ELR (cell line): ENCODE data around the gene CST2.
A peak's percentile ranks its signal among the peaks of the same experiment; 100 is the strongest.
"Not testable (repeated sequence)": the region's sequence is repeated elsewhere in the genome, so short reads cannot be mapped to it uniquely, and the experiment has no call there.

Source experiments
- DNase-seq: peaks from one replicate; pipeline ENCODE4 v3.0.0-alpha.2; 2015; ENCODE audit warnings: low read depth

The CST2 gene, protein sequence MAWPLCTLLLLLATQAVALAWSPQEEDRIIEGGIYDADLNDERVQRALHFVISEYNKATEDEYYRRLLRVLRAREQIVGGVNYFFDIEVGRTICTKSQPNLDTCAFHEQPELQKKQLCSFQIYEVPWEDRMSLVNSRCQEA

DNA sequence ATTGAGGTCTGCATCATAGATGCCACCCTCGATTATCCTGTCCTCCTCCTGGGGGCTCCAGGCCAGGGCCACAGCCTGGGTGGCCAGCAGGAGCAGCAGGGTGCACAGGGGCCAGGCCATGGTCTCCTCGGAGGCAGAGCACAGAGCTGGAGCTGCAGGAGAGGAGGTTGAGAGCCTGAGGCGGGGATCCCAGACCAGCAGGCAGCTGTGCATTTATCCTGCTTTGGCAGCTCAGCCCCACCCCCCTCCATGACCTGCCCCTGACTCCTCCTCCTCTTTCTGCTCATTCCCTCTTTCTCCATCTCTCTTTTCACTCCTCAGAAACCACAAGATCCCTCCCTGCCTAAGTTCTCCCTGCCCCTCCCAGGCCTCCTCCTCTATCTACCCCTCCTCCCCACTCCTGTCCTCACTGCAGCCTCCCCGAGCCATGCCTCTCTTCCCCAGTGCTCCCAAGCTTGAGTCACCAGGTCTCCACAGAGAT, at the start of gene CST2:
TSS of gene CST2 (minus strand) at position 189 of the 481 bp plus-strand sequence. CDS start at position 120, 69 bp downstream.
- peak; percentile 3 for DNase-seq

DNA sequence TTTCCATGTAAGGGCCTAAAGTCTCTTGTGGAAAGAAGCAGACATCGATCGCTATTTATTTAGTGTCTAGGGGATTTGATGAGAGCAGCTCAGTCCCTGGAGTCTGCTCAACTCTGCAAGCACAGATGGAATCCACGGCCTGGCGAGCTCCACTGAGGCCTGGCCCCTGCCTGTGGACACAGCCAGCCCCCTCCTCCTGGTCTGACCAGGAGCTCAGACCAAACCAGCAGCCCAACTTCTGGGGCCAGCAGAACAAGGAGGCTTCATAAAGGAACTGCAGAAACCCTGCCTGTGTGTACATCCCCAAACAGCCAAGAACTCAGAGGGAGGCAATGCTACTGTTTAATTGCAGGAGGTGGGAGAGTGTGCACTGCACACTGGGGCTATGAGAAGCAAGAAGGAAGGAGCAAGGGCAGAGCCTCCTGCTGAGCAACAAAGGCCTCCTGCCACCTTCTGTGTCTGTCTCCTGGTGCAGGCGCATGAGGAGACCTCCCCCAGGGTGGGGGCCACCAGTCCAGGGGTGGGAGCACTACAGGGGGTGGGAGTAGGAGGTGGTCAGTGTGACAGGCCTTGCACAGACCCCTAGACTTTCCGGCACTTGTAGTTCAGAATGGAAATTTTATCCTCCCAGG, 49.2 kb upstream of the CST2 start:
- DNase-seq, result no peak

DNA sequence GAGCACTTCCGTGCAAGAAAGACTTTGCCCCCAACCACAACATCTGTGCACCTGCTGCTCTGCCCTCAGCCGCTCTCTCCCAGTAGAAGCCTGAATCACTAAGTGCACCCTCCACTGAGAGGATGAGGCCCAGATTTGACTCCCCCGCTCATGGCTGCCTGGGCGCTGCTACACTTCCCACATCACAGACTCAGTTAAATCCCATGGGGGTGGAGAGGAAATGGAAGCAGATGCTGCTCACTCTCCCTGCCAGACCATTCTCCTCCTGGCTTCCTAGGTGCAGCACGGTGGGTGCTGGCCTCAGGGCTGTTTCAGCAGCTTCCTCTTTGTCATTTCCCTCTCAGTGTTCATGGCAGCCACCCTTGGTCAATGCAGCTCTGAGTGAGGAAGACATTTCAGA, 48.2 kb upstream of the CST2 start:
- no peak for DNase-seq

DNA sequence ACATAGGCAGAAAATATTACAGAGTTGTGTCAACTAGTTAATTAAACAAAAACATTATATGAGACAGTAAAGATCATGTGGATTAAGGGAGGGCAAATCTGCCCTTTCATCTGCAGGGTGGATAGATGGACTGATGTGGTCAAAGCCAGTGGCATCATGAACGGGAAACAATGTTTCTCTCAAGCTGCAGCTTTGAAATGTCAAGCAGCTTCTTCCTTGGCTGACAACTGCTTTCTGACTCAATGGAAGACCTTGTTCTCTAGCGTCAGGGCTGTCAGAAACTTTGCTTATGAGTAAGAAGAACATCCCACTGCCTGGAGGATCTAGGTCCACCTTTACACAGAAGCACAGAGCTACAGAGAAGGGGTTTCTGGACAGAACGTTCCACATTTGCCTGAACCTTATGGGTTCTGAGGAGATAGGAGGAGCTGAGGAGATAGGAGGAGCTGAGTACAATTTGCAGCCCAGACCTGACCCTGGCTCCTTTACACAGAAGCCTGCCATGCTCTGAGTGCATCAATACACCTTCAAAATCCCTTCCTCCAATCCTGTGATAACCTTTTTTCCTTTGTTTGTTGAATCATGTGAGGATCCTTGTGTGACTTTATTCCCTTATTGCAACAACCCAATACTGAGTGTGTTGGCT, 47.0 kb upstream of the CST2 start:
- no peak for DNase-seq

DNA sequence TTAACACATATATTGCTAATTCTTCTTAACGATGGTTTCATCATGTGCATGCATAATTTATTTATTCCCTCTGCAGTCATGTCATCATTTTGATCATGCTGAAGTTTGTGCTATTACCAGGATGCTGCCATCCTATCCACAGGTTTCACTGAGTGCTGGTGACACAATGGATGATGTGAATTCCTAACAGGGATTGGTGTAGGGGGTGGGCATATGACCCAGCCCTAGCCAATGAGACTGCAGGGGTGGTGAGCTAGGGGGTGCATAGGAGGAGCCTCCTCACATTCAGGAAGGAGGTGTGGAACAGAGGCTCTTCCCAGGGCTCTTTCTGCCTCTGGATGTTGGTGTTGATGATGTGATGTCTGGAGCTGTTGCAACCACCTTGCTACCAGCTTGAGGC, 45.5 kb upstream of the CST2 start:
- no peak for DNase-seq

DNA sequence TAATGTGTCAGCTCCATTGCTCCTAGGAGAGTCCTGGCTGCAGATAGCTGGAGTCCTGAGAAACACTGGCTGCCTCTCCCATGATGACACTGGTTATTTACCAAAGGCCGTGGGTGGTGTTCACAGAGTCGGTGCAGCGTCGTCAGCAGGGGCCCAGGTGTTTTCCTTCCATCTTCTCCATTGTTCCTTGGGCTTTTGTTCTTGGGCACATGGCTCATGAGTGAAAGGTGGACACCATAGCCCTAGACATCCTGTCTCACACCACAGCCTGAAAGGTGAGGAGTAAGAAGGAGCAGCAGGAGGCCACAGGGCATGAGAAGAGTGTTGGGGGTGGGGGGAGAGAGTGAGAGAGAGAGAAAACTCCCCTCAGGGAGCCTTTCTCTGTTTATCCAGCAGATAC, 43.9 kb upstream of the CST2 start:
- no peak for DNase-seq

DNA sequence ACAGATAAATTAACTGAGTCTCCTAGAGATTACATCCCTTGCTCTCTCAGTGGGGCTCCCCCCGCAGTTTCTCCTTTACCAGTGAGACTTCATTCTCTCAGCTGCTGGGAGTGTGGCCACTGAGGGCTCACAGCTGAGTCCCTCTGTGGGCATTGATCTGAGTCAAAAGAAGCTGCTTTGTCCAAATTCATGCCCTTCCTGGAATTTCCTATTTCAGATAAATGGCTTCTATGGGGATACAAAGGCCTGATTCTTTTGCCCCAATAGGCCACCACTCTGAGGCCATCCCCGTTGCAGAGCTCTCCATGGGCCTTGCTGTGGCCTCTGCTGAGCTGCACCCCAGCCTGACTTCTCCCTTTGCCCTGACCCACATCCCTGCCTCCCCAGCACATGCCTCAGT, 43.0 kb upstream of the CST2 start:
- no peak for DNase-seq

DNA sequence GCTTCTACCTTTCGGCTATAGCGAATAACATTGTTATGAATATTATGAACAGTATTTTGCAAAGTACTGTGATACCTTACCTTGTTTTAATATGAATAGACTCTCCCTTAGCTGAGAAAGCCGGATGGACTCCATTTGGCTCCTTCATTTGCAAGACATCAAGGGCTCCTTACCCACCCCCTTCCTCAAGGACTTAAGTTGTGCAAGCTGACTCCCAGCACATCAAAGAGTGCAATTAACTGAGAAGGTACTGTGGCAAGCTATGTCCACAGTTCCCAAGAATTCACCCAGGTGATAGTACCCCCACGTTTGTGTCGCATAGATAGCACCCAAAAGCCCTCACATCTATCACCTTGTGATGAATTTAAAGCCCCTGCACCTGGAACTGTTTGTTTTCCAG, 41.8 kb upstream of the CST2 start:
- DNase-seq, result no peak

DNA sequence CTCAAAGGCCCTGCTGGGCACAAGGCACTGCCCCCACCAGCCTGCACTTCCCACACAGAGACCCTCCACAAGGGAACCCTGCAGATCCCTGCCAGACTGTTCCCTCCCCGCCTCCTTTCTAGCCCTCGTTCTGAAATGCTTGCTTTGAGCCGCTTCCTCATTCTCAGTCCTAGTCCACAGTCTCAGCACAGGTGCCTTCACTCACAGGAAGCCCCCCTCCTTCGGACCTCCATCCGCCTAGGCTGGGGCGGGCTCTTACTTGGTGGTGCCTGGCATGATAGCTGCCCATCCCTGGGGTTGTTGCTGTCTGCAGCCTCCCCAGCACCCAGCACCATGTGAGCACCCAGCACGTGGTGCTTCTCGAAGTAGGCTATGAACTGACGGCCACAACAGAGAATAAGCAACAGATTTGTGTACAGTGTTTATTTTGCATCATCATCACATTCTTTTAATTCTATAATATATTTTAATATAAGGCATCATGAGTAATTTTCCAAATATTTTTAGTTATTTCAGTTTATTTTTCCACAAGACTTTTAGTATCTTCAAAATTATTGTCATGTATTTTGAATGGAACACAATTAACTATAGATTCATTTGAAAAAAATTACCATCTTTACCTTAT, 40.7 kb upstream of the CST2 start:
- no peak for DNase-seq

DNA sequence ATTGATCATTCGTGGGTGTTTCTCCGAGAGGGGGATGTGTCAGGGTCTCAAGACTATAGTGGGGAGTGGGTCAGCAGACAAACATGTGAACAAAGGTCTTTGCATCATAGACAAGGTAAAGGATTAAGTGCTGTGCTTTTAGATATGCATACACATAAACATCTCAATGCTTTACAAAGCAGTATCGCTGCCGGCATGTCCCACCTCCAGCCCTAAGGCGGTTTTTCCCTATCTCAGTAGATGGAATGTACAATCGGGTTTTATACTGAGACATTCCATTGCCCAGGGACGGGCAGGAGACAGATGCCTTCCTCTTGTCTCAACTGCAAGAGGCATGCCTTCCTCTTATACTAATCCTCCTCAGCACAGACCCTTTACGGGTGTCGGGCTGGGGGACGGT, 34.2 kb upstream of the CST2 start:
- DNase-seq, result not testable (repeated sequence)

DNA sequence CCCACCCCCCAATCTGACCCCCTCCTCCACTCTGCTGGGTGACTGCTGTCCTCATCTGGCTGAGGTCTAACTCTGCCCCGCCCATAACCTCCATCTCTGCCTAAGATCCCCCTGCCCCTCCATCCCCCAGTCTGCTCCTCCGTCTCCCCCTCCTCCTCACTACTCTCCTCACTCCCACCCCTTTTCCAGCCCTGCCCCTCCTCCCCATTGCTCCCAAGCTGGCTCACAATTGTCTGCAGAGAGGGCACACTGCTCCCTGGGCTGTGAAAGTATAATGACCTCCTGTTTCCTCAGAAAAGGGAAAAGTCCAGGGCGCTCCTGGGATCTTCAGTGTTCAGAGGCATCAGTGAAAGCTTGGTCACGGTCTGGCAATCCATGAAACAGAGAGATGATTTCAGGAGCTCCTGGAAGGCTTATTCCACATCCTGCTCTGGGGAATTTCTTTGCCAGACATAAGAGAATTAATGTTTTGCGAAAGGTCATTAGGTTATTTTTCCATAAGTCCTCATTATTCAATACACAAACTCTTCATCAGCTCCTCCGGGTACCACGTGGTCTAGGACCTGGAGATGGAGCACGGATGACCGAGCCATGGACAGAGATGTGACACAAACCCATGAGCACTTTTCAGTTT, 31.6 kb upstream of the CST2 start:
- no peak for DNase-seq

DNA sequence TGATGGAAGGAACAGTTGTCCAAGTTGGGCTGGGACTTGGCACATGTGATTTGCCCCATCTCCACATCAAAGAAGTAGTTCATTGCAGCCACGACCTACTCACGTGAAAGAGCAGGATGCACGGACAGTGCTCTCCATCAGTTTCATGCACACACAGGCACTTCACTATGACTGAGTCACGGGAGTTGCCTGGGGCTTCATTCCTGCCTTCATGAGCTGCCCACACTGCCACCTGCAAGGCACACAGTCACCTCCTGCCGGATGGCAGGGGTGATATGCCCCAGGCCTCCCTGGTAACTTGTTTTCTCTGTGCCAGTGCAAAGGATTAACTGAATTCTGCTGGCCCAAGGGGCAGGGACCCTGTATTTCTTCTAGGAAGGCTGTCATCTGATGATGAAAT, 30.2 kb upstream of the CST2 start:
- peak; percentile 11 for DNase-seq

DNA sequence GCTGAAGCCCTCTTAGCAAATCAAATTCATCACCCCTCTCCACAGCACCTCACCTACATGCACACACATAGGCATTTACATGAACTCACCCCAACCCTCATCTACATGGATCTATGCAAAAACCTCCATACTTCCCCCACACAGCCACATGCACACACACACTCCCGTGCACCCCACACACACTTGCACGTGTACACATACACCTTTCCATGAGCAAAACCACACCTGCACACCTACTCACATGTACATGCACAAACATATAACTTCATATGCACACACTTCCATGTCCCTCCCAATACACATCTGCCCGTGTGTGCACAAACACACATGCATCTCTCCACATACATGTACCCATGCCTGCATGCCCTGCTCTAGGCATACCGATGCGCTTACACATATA, 29.7 kb upstream of the CST2 start:
- DNase-seq, result no peak

DNA sequence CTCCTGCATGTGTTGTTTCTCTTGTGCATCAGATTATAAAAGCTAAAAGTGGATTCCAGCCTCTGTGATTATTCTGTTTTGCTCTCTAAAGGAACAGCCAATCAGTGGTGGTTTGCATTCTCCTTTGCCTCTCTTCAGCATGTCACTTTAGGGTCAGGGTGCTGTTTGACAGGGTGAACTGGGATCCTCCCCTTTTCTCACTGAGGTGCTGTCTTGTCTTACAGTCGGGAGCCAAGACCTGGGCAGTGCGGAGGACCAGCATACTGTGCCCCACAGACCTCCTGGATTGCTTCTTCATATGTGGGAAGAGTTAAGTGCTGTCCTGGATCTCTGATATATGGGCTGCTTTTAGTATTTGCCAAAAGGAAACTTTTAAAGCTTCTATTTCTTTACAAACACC, 15.2 kb upstream of the CST2 start:
- no peak for DNase-seq

DNA sequence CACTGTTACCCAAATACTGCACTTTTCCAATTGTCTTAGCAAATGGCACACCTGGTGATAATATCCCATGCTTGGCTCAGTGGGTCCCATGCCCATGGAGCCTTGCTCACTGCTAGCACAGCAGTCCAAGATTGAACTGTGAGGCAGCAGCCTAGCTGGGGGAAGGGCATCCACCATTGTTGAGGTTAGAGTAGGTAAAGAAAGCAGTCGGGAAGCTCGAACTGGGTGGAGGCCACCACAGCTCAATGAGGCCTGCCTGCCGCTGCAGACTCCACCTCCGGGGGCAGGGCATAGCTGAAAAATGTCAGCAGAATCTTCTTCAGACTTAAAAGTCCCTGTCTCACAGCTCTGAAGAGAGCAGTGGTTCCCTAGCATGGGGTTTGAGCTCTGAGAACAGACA, 9.2 kb upstream of the CST2 start:
- no peak for DNase-seq

DNA sequence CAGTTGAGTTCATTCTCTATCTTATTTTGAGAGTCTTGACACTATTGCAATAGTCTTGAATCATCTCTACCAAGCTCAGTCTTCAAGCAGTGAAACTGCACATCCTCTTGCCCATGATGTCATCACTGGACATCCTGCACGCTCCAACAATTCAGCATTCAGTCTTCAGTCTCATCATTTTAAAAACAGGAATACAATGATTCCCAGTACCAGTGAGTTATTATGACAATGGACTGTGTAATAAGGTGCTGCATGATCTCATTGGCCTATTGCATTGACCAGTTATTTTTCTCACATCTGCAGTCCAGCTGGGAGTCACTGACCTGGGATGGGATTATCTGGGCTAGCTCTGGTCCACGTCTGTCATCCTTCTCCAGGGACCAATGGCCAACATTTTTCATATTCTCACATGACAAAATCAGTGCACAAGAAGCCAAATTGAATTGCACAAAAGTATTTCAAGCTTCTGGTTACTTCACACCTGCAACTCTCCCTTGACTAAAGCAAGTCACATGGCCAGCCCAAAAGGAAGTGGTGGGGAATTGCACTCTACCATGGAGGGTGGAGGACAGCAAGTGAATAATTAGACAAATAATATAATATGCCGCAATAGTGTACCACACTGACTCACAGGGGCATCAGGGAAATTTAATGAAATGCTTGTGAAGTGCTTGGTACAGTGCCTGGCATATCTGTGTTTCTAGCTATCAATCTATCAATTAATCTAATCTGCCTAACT, 6.4 kb upstream of the CST2 start:
- no peak for DNase-seq

DNA sequence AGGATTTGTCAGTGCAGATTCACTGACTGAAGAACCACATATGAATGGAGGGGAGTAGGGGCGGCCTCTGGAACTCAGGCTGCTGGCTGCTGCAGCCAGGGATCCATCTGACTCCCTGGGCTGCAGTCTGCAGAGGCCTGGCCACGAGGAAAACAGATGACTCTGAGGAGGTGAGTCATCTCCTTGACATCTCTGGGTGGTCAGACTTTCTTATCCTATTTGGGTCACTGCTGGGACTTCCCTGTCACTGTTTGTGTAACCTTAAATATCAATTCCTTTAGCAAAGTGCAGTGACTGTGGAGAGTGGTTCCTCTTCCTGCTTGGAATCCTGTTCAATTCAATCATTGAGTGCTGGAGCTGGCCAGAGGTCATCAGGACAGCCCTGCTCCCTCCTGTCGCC, 5.4 kb upstream of the CST2 start:
- peak; percentile 66 for DNase-seq

DNA sequence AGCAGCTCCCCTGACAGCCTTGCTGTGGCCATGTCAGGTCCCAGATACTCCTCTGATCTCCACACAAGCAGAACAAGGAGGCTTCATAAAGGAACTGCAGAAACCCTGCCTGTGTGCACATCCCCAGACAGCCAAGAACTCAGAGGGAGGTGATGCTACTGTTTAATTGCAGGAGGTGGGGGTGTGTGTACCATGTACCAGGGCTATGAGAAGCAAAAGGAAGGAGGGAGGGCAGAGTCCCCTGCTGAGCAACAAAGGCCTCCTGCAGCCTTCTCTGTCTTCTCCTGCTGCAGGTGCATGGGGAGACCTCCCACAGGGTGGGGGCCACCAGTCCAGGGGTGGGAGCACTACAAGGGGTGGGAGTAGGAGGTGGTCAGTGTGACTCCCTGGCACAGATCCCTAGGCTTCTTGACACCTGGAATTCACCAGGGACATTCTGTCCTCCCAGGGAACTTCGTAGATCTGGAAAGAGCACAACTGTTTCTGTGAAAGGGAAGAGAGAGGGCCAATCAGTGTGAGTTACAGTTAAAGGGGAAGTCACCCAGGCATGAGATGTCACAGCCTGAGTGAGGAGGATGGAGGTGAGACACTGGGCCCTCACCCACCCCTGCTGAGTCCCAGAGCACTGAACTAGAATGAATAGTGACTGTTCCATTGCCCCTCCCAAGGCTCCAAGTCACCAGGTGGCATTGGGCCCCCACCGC, 2.8 kb downstream of the CST2 start:
- DNase-seq, result no peak

DNA sequence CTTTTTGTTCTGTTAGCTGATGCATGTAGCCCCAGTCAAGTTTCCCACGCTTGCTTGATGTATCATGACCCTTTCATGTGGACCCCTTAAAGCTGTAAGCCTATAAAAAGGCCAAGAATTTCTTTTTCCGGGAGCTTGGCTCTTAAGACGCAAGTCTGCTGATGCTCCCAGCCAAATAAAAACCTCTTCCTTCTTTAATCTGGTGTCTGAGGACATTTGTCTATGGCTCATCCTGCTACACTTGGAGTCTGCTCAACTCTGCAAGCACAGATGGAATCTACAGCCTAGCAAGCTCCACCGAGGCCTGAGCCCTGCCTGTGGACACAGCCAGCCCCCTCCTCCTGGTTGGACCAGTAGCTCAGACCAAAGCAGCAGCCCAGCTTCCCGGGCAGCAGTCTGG, 3.4 kb downstream of the CST2 start:
- DNase-seq, result no peak

DNA sequence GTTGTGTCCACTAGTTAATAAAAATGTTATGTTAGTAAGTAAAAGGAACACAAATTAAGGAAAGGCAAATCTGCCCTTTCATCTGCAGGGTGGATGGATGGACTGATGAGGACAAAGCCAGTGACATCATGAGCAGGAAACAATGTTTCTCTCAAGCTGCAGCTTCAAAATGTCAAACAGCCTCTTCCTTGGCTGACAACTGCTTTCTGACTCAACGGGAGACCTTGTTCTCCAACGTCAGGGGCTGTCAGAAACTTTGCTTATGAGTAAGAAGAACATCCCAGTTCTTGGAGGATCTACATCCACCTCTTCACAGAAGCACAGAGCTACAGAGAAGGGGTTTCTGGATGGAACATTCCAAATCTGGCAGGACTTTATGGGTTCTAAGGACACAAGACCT, 6.0 kb downstream of the CST2 start:
- DNase-seq, result peak; percentile 45

DNA sequence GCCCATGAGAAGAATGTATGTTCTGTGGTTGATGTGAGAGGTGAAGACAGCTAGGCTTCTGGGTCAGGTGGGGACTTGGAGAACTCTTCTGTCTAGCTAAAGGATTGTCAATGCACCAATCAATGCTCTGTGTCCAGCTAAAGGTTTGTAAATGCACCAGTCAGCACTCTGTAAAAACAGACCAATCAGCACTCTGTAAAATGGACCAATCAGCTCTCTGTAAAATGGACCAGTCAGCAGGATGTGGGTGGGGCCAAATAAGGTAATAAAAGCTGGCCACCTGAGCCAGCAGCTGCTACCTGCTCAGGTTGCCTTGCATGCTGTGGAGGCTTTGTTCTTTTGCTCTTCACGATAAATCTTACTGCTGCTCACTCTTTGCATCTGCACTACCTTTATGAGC, 15.0 kb downstream of the CST2 start:
- DNase-seq, result not testable (repeated sequence)
